ENCODE data around the gene HSCB. TPM values are rescaled to one million over a fixed set of nuclear protein-coding genes. Genes with fewer than 3 reads are reported as not detected.

Gene HSCB
- polyA plus RNA-seq, 1 donor from 2014 or later: 22.4 TPM

DNA sequence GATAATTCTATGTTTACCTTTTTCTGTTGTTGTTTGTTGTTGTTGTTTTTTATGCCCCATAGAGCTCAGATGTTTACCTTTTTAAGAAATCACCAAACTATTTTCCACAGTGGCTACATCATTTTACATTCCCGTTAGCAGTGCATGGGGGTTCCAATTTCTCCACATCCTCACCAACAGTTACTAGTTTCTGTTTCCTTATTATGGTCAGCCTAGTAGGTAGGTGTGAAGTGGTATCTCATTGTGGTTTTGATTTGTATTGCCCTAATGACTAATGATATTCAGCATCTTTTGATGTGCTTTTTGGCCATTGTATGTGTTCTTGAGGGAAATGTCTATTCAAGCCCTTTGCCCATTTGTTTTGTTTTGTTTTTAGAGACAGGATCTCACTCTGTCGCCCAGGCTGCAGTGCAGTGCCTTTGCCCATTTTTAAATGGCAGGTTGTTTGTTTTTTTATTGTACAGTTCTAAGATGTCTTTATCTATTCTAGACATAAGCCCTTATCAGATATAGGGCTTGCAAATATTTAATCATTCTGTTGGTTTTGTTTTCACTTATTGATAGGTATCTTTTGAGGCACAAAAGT is 27.7 kb upstream of the HSCB start:
- Histone ChIP-seq H3K4me2 (ENCODE audit: low read length) (no peak overlapping the region), H3K4me3 (ENCODE audit: low read length) (no peak overlapping the region), H3K9me2 (ENCODE audit: insufficient read depth, low read length) (no peaks in the 10 kb centered on the region), H3K9me3 (ENCODE audit: low read length) (no peaks in the 10 kb centered on the region), H3F3A (ENCODE audit: insufficient read depth, low read length, poor library complexity, severe bottlenecking) (no peaks in the 10 kb centered on the region), H4K20me1 (ENCODE audit: insufficient read depth) (no peaks in the 10 kb centered on the region), H3K27ac (ENCODE audit: low read length) (no peak overlapping the region), H3K36me3 (ENCODE audit: insufficient read depth, low read length) (no peaks in the 10 kb centered on the region), H3K9ac (ENCODE audit: low read length) (no peak overlapping the region), H3K27me3 (ENCODE audit: insufficient read depth, low read depth, low read length) (no peaks in the 10 kb centered on the region), H2AFZ (ENCODE audit: low read depth, low read length) (no peak overlapping the region), H3K79me2 (replicated peaks; ENCODE audit: insufficient read depth, low read length) (no peaks in the 10 kb centered on the region)
- TF ChIP-seq SMC3 (conservative IDR thresholded peaks at IDR 0.05; ENCODE audit: poor library complexity) (no peak), MXI1 (conservative IDR thresholded peaks at IDR 0.05; ENCODE audit: poor library complexity, severe bottlenecking) (no peak), REST (IDR thresholded peaks at IDR 0.05; ENCODE audit: borderline replicate concordance) (no peak), POLR2AphosphoS5 (IDR thresholded peaks at IDR 0.05) (no peak)

GRCh38 chr22:28715611-28716010 is 26.2 kb upstream of the HSCB start:
- no peaks in the 10 kb centered on the region for H3K36me3 ChIP-seq (ENCODE audit: insufficient read depth, low read length)
- TF ChIP-seq RAD21 (conservative IDR thresholded peaks at IDR 0.05) (no peak), POLR2AphosphoS5 (IDR thresholded peaks at IDR 0.05) (no peak), EP300 (conservative IDR thresholded peaks at IDR 0.05; ENCODE audit: poor library complexity, severe bottlenecking) (no peak), TAF1 (IDR thresholded peaks at IDR 0.05; ENCODE audit: low read depth) (no peak), MXI1 (conservative IDR thresholded peaks at IDR 0.05; ENCODE audit: poor library complexity, severe bottlenecking) (no peak), EZH2 (IDR thresholded peaks at IDR 0.05; ENCODE audit: borderline replicate concordance, insufficient read depth, low read length, poor library complexity, severe bottlenecking) (no peak), SMC3 (conservative IDR thresholded peaks at IDR 0.05; ENCODE audit: poor library complexity) (no peak), REST (IDR thresholded peaks at IDR 0.05; ENCODE audit: borderline replicate concordance) (no peak)
- TF ChIP-seq, protein P1, sequence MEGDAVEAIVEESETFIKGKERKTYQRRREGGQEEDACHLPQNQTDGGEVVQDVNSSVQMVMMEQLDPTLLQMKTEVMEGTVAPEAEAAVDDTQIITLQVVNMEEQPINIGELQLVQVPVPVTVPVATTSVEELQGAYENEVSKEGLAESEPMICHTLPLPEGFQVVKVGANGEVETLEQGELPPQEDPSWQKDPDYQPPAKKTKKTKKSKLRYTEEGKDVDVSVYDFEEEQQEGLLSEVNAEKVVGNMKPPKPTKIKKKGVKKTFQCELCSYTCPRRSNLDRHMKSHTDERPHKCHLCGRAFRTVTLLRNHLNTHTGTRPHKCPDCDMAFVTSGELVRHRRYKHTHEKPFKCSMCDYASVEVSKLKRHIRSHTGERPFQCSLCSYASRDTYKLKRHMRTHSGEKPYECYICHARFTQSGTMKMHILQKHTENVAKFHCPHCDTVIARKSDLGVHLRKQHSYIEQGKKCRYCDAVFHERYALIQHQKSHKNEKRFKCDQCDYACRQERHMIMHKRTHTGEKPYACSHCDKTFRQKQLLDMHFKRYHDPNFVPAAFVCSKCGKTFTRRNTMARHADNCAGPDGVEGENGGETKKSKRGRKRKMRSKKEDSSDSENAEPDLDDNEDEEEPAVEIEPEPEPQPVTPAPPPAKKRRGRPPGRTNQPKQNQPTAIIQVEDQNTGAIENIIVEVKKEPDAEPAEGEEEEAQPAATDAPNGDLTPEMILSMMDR (IDR thresholded peaks at IDR 0.05; ENCODE audit: poor library complexity, severe bottlenecking): no peak
- H2AFZ ChIP-seq (ENCODE audit: low read depth, low read length): no peak overlapping the region
- no peak overlapping the region for H3K4me2 ChIP-seq (ENCODE audit: low read length)
- no peaks in the 10 kb centered on the region for H3K27me3 ChIP-seq (ENCODE audit: insufficient read depth, low read depth, low read length)
- no peaks in the 10 kb centered on the region for H4K20me1 ChIP-seq (ENCODE audit: insufficient read depth)
- H3K9ac ChIP-seq (ENCODE audit: low read length): no peak overlapping the region
- H3F3A ChIP-seq (ENCODE audit: insufficient read depth, low read length, poor library complexity, severe bottlenecking): no peaks in the 10 kb centered on the region
- no peaks in the 10 kb centered on the region for H3K9me2 ChIP-seq (ENCODE audit: insufficient read depth, low read length)
- H3K79me2 ChIP-seq (replicated peaks; ENCODE audit: insufficient read depth, low read length): no peaks in the 10 kb centered on the region
- no peak overlapping the region for H3K27ac ChIP-seq (ENCODE audit: low read length)
- H3K4me3 ChIP-seq (ENCODE audit: low read length): no peak overlapping the region
- H3K9me3 ChIP-seq (ENCODE audit: low read length): no peaks in the 10 kb centered on the region

Data from neural cell (in vitro differentiated cells).